ENCODE data around the gene GPR162.

Gene GPR162

DNA sequence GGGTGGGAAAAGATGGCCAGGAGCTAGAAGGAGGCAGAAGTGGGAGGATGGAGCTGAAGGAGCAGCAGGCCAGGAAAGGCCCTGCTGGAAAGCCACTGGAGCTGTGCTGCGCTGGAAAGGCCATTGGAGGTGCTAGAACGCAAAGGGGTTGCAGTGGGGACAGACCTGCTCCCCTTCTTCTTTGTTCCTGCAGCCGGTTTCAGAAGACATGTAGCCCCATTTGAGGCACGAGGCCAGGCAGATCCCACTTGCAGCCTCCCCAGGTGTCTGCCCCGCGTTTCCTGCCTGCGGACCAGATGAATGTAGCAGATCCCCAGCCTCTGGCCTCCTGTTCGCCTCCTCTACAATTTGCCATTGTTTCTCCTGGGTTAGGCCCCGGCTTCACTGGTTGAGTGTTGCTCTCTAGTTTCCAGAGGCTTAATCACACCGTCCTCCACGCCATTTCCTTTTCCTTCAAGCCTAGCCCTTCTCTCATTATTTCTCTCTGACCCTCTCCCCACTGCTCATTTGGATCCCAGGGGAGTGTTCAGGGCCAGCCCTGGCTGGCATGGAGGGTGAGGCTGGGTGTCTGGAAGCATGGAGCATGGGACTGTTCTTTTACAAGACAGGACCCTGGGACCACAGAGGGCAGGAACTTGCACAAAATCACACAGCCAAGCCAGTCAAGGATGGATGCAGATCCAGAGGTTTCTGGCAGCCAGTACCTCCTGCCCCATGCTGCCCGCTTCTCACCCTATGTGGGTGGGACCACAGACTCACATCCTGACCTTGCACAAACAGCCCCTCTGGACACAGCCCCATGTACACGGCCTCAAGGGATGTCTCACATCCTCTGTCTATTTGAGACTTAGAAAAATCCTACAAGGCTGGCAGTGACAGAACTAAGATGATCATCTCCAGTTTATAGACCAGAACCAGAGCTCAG lies 2.3 kb upstream of the GPR162 start:
- H3K4me3 ChIP-seq (ENCODE audit: low read length), result no peak overlapping the region
- no peak for DNase-seq (ENCODE audit: low read depth, low spot score)

DNA sequence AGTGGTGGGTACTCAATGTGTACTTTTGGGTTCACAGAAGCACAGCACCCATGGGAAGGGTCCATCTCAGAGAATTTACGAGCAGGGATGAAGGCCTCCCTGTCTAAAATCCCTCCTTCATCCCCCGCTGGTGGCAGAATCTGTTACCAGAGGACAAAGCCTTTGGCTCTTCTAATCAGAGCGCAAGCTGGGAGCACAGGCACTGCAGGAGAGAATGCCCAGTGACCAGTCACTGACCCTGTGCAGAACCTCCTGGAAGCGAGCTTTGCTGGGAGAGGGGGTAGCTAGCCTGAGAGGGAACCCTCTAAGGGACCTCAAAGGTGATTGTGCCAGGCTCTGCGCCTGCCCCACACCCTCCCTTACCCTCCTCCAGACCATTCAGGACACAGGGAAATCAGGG lies 1.5 kb upstream of the GPR162 start:
- H3K4me3 ChIP-seq (ENCODE audit: low read length), result no peak overlapping the region
- DNase-seq (ENCODE audit: low read depth, low spot score), result no peak

- no peak for DNase-seq (ENCODE audit: low read depth, low spot score)
- no peak overlapping the region for H3K4me3 ChIP-seq (ENCODE audit: low read length)
Observed at GRCh38 chr12:6822426-6823135, 960 bp downstream of the GPR162 start.

DNA sequence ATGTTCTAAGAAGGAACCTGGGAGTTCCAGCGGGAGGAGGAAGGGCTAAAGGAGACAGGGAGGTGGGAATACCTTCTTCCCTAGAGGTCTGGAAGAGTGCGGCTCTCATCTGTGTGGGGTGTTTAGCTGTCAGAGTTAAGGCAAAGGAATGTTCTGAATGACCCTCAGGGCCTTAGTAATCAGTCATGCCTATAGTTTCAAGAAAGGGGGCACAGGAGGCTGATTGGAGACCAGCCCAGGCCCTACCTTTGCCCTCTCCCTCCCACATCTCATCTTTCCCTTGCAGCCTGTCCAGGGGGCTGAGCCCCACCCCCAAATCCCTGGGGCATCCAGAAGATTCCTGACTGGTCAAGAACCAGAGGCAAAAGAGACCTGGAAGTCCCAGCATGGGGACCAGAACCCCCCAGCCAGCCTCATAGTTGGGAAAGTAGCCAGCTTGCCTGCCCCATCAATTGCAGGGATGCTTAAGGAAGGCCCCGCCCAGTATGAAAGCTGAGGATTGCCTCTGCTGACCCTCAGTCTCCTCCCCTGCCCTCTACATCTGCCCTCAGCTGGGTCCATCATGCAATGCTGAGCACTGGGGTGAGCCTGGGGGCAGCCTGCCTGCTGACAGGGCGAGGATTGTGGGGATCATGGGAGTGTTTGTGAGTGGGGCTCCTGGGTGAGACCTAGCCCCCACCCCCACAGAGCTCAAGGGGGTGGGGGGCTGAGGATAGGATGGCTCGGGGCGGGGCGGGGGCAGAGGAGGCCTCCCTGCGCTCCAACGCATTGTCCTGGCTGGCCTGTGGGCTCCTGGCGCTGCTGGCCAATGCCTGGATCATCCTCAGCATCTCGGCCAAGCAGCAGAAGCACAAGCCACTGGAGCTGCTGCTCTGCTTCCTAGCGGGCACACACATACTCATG lies 1.8 kb downstream of the GPR162 start:
- no peak overlapping the region for H3K4me3 ChIP-seq (ENCODE audit: low read length)
- DNase-seq (ENCODE audit: low read depth, low spot score), result no peak

- H3K4me3 ChIP-seq (ENCODE audit: low read length), result no peak overlapping the region
- no peak for DNase-seq (ENCODE audit: low read depth, low spot score)
Observed at GRCh38 chr12:6824085-6824775, 2.6 kb downstream of the GPR162 start.

DNA sequence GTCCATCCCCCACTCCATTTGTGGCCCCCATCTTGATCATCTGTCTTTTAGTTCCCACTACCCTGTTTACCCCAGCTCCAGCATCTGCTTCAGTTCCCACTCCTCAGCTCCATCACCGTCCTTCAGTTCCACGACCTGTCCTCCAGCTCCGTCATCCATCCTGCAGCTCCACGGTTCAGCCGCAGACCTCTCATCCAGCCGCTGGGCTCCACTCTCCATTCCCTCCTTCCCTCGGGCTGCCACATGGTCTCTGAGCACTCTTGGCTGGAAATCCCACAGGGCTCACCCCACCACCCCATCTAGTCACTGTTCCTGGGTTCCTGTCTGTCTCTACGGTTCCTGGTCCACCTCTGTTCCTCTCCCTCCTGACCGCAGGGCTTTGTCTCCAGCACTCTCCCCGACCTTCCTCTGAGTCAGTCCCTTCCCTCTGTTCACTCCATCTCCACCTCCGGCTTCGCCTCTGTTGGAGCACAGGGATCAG lies 3.3 kb downstream of the GPR162 start:
- no peak overlapping the region for H3K4me3 ChIP-seq (ENCODE audit: low read length)
- no peak for DNase-seq (ENCODE audit: low read depth, low spot score)

DNA sequence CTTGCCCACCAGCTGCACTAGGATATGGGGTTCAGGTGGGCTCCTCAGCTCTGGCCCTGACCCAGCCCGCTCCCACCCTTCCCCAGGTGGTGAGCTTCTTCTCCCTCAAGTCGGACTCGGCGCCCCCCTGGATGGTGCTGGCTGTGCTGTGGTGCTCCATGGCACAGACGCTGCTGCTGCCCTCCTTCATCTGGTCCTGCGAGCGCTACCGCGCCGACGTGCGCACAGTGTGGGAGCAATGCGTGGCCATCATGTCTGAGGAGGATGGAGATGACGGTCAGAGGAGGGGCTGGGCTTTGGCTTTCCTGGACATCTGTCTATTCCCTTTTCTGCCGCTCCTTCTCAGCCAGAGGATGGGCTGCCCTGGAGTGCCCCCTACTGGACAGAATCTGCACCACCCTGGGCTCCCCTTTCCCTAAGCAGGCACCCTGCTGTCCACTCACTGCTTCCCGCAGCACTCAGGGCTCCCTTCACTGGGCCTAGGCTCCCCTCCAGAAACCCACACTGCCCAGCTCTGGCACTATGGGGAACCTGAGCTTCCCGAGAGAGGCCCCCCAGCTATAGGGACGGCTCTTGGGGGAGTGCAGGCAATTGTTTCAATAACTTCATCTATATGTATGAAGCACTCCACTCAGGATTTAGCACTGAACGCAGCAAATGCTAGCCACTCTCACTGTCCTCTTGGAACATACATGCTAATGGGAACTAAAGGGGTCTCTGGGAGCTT lies 3.9 kb downstream of the GPR162 start:
- no peak overlapping the region for H3K4me3 ChIP-seq (ENCODE audit: low read length)
- DNase-seq (ENCODE audit: low read depth, low spot score), result peak; percentile 45

GRCh38 chr12:6826125-6826733 lies 4.6 kb downstream of the GPR162 start:
- no peak for DNase-seq (ENCODE audit: low read depth, low spot score)

GRCh38 chr12:6826734-6827436 lies 5.3 kb downstream of the GPR162 start:
- no peak for DNase-seq (ENCODE audit: low read depth, low spot score)
- H3K4me3 ChIP-seq (ENCODE audit: low read length), result no peak overlapping the region

More at GRCh38 chr12:6826125-6826733, 4.6 kb downstream of the GPR162 start:
- no peak overlapping the region for H3K4me3 ChIP-seq (ENCODE audit: low read length)

GRCh38 chr12:6827437-6827911 lies 5.9 kb downstream of the GPR162 start:
- H3K4me3 ChIP-seq (ENCODE audit: low read length), result no peak overlapping the region
- peak; percentile 66 for DNase-seq (ENCODE audit: low read depth, low spot score)

- no peak for DNase-seq (ENCODE audit: low read depth, low spot score)
- H3K4me3 ChIP-seq (ENCODE audit: low read length), result peak within 1 kb of the TSS; percentile 79
Observed at GRCh38 chr12:6827982-6828780, 6.6 kb downstream of the GPR162 start, which contains the start of gene P3H3. P3H3 (plus strand) TSS chr12:6828407; CDS start chr12:6828441, 34 bp downstream.

DNA sequence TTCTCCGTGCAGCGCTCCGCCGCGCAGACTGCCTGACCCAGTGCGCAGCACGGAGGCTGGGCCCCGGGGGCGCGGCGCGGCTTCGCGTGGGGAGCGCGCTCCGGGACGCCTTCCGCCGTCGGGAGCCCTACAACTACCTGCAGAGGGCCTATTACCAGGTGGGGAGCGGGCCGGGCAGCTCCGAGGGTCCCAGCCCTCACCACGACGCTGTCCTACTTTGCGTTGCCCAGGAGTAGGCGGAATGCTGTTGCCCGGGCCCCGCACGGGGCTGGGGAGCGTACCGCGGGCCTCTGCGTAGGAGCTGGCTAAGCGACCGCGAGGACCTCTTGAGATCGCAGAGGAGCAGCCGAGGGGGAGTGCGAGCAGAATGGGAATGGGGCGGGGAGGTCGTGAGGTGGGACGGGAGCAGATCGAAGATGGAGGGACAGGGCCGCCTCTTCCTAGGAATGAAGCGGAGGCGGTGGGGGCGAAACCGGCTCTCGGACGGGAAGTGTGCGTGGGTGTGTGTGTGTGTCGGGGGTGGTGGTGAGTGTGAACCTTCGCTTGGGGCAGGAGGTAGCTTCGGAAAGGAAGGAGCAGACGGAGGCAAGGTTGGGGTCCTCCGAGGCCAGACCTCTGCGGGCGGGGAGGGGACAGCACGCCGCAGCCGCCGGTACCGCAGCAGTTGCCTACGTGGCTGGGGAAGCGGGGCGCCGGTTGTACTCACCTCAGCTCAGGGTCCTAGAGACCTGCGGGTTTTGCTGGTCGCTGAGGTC lies 7.3 kb downstream of the GPR162 start:
- peak overlapping the region; percentile 79 for H3K4me3 ChIP-seq (ENCODE audit: low read length)
- DNase-seq (ENCODE audit: low read depth, low spot score), result peak; percentile 32

- peak overlapping the region; percentile 79 for H3K4me3 ChIP-seq (ENCODE audit: low read length)
- DNase-seq (ENCODE audit: low read depth, low spot score), result no peak
Observed at GRCh38 chr12:6829536-6830220, 8.1 kb downstream of the GPR162 start.

DNA sequence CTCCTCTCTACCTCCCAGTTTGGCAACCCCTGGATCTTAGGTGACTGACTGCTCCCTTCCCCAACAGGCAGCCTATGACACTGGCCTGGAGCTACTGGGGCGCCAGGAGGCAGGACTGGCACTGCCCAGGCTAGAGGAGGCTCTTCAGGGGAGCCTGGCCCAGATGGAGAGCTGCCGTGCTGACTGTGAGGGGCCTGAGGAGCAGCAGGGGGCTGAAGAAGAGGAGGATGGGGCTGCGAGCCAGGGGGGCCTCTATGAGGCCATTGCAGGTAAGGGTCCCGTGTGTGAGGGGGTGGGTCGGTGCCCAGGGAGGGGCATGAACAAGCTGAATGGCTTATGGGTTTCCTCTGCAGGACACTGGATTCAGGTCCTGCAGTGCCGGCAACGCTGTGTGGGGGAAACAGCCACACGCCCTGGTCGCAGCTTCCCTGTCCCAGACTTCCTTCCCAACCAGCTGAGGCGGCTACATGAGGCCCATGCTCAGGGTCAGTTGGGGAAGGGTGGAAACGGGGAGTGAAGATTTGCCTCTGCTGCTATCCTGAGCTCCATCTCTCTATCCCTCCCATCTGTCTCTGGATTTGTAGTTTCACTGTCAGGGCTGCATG lies 8.8 kb downstream of the GPR162 start:
- DNase-seq (ENCODE audit: low read depth, low spot score), result no peak
- H3K4me3 ChIP-seq (ENCODE audit: low read length), result no peak overlapping the region
